ENCODE measurements around the gene CCNC. TPM values are rescaled to one million over a fixed set of nuclear protein-coding genes. Genes with fewer than 3 reads are reported as not detected.

CCNC gene
- total RNA-seq, 2 donors from 2014 or later, result 56.3 to 70.5 TPM

GRCh38 chr6:99590728-99591672 lies 22.5 kb upstream of the CCNC start:
- no peak for TF ChIP-seq POLR2A (IDR thresholded peaks at IDR 0.05)
- no peak for TF ChIP-seq CTCF (IDR thresholded peaks at IDR 0.05)
- Histone ChIP-seq H3K9me3 (no peaks in the 10 kb centered on the region), H3K4me3 (no peak overlapping the region), H3K36me3 (replicated peaks in 1 of 2; ENCODE audit: insufficient read depth in 1 of 2, low read depth in 2 of 2) (no peaks in the 10 kb centered on the region), H3K4me1 (peaks cover 26% of the 10 kb centered on the region), H3K27me3 (peaks cover 0 to 34% of the 10 kb centered on the region in 2 donors), H3K27ac (no peak overlapping the region)
- ATAC-seq, result no peak
- no peak for DNase-seq
- intact Hi-C loops (cut with DNase I), result loop anchor here (10.0 kb wide), 1 partner anchor 154 kb away; no protein-coding TSS in a partner anchor
- 4 to 13% methylated on average over 32 to 61 of the region's 63 CpGs for WGBS, 2 donors

- Histone ChIP-seq H3K4me3 (no peak overlapping the region), H3K36me3 (replicated peaks in 1 of 2; ENCODE audit: insufficient read depth in 1 of 2, low read depth in 2 of 2) (no peaks in the 10 kb centered on the region), H3K27ac (no peak overlapping the region), H3K9me3 (no peaks in the 10 kb centered on the region), H3K4me1 (peaks cover 26% of the 10 kb centered on the region), H3K27me3 (peaks cover 0 to 34% of the 10 kb centered on the region in 2 donors)
- TF ChIP-seq CTCF (IDR thresholded peaks at IDR 0.05), result no peak
- no peak for TF ChIP-seq POLR2A (IDR thresholded peaks at IDR 0.05)
- no peak for DNase-seq
- no peak for ATAC-seq
- WGBS, 2 donors, result 48 to 51% methylated on average over 10 of the region's 10 CpGs
- intact Hi-C loops (cut with DNase I), result loop anchor here (10.0 kb wide), 1 partner anchor 155 kb away; no protein-coding TSS in a partner anchor
Observed at GRCh38 chr6:99589907-99590493, 21.5 kb upstream of the CCNC start.

- no peak overlapping the region for H3K27ac ChIP-seq
- ATAC-seq, result peak; percentile 19
- intact Hi-C loops (cut with DNase I), result no loop called here
- WGBS, 2 donors, result 7 to 15% methylated on average over 12 to 21 of the region's 21 CpGs
- H3K9me3 ChIP-seq, result no peaks in the 10 kb centered on the region
- TF ChIP-seq CTCF (IDR thresholded peaks at IDR 0.05), result no peak
- no peak for TF ChIP-seq POLR2A (IDR thresholded peaks at IDR 0.05)
- peaks cover 0 to 28% of the 10 kb centered on the region in 2 donors for H3K27me3 ChIP-seq
- no peaks in the 10 kb centered on the region for H3K36me3 ChIP-seq (replicated peaks in 1 of 2; ENCODE audit: insufficient read depth in 1 of 2, low read depth in 2 of 2)
- no peak for DNase-seq
- H3K4me3 ChIP-seq, result peak overlapping the region in 1 of 2 donors; percentile 40
- H3K4me1 ChIP-seq, result peaks cover 26% of the 10 kb centered on the region
Observed at GRCh38 chr6:99589290-99589672, 20.8 kb upstream of the CCNC start.

- Histone ChIP-seq H3K27ac (no peak overlapping the region), H3K4me3 (peak overlapping the region in 1 of 2 donors; percentile 40), H3K9me3 (no peaks in the 10 kb centered on the region), H3K36me3 (replicated peaks in 1 of 2; ENCODE audit: insufficient read depth in 1 of 2, low read depth in 2 of 2) (no peaks in the 10 kb centered on the region), H3K4me1 (peaks cover 26% of the 10 kb centered on the region), H3K27me3 (peaks cover 0 to 27% of the 10 kb centered on the region in 2 donors)
- intact Hi-C loops (cut with DNase I), result no loop called here
- WGBS, 2 donors, result 0 to 1% methylated on average over 8 to 51 of the region's 52 CpGs
- ATAC-seq, result peak; percentile 92
- TF ChIP-seq CTCF (IDR thresholded peaks at IDR 0.05), result peak; percentile 29 to 71 (median 62)
- TF ChIP-seq POLR2A (IDR thresholded peaks at IDR 0.05), result no peak
- peak; percentile 77 to 87 (median 81) for DNase-seq
Observed at GRCh38 chr6:99588618-99589289, 20.3 kb upstream of the CCNC start.
